NCI-H446 treated with DMSO at 0.1 percent for 48 hours (cell line): ENCODE results near the gene TNFRSF18.

Experiments used
- DNase-seq: peaks from one replicate; lab custom pipeline; 2025; lab: John Stamatoyannopoulos, UW

The TNFRSF18 gene

GRCh38 chr1:1240822-1241587 is 34.6 kb upstream of the TNFRSF18 start:
- DNase-seq: no peak

- DNase-seq: no peak
Observed at GRCh38 chr1:1240348-1240732, 33.9 kb upstream of the TNFRSF18 start.

GRCh38 chr1:1239614-1240347 is 33.4 kb upstream of the TNFRSF18 start:
- DNase-seq: no peak

GRCh38 chr1:1239227-1239613 is 32.8 kb upstream of the TNFRSF18 start:
- DNase-seq: no peak

- no peak for DNase-seq
Observed at GRCh38 chr1:1238702-1239178, 32.3 kb upstream of the TNFRSF18 start.

- DNase-seq: no peak
Observed at GRCh38 chr1:1237874-1238701, 31.7 kb upstream of the TNFRSF18 start.

GRCh38 chr1:1236945-1237873 is 30.8 kb upstream of the TNFRSF18 start:
- DNase-seq: no peak

- no peak for DNase-seq
Observed at GRCh38 chr1:1236176-1236763, 29.9 kb upstream of the TNFRSF18 start.

- no peak for DNase-seq
Observed at GRCh38 chr1:1235016-1235744, 28.8 kb upstream of the TNFRSF18 start.

- DNase-seq: no peak
Observed at GRCh38 chr1:1234180-1234808, 27.9 kb upstream of the TNFRSF18 start.

- DNase-seq: no peak
Observed at GRCh38 chr1:1233567-1233892, 27.1 kb upstream of the TNFRSF18 start.

GRCh38 chr1:1232796-1233566 is 26.6 kb upstream of the TNFRSF18 start:
- no peak for DNase-seq

- no peak for DNase-seq
Observed at GRCh38 chr1:1232208-1232795, 25.9 kb upstream of the TNFRSF18 start, which contains the start of gene B3GALT6. Gene B3GALT6 (plus strand): TSS chr1:1232237. CDS start chr1:1232279, 42 bp downstream.

GRCh38 chr1:1231400-1232207 is 25.2 kb upstream of the TNFRSF18 start, which contains the start of gene SDF4:
Gene SDF4 (minus strand): TSS chr1:1232001. CDS start chr1:1228772, 3,229 bp downstream.
- DNase-seq: peak; percentile 94

- peak; percentile 47 for DNase-seq
Observed at GRCh38 chr1:1230656-1231399, 24.4 kb upstream of the TNFRSF18 start.

- DNase-seq: no peak
Observed at GRCh38 chr1:1229770-1230169, 23.4 kb upstream of the TNFRSF18 start.
